Hepatocyte (in vitro differentiated cells): ENCODE data around the gene FNBP1L. TPM values are rescaled to one million over a fixed set of nuclear protein-coding genes. Genes with fewer than 3 reads are reported as not detected.

Source experiments
- DNase-seq: peaks from one replicate; pipeline ENCODE4 v3.0.0-alpha.2; 2016; ENCODE audit warnings: low spot score
- H2AFZ ChIP-seq: fragments of 200-600 bp; sonication (generic); 2 replicates; pipeline ENCODE4 v1.6.0; 2016; ENCODE audit warnings: antibody characterized with exemption, mild to moderate bottlenecking
- H3K27ac ChIP-seq: fragments of 200-600 bp; sonication (generic); 2 replicates; pipeline ENCODE4 v1.5.1; 2016; ENCODE audit warnings: mild to moderate bottlenecking
- H3K27me3 ChIP-seq: fragments of 200-600 bp; sonication (generic); 2 replicates; pipeline ENCODE4 v1.6.1; 2016
- H3K36me3 ChIP-seq: fragments of 200-600 bp; sonication (generic); replicated peaks from 2 replicates; pipeline ENCODE4 v1.5.1; 2016; ENCODE audit warnings: low read depth; ENCODE audit not compliant: insufficient read depth
- H3K4me1 ChIP-seq: fragments of 200-600 bp; sonication (generic); 2 replicates; pipeline ENCODE4 v1.5.1; 2016; ENCODE audit warnings: mild to moderate bottlenecking, moderate library complexity; ENCODE audit not compliant: insufficient read depth
- H3K4me2 ChIP-seq: fragments of 200-600 bp; sonication (generic); 2 replicates; pipeline ENCODE4 v1.6.0; 2016
- H3K4me3 ChIP-seq: fragments of 200-600 bp; sonication (generic); 2 replicates; pipeline ENCODE4 v1.5.1; 2016; ENCODE audit warnings: mild to moderate bottlenecking
- H3K79me2 ChIP-seq: fragments of 200-600 bp; sonication (generic); 2 replicates; pipeline ENCODE4 v1.6.0; 2017; ENCODE audit warnings: mild to moderate bottlenecking
- H3K9me2 ChIP-seq: fragments of 200-600 bp; sonication (generic); replicated peaks from 2 replicates; pipeline ENCODE4 v1.6.0; 2017; ENCODE audit warnings: mild to moderate bottlenecking; ENCODE audit not compliant: insufficient read depth
- H3K9me3 ChIP-seq: fragments of 200-600 bp; sonication (generic); 2 replicates; pipeline ENCODE4 v1.5.1; 2016; ENCODE audit warnings: low read depth, mild to moderate bottlenecking
- H4K20me1 ChIP-seq: fragments of 200-600 bp; sonication (generic); 2 replicates; pipeline ENCODE4 v1.6.0; 2016; ENCODE audit warnings: mild to moderate bottlenecking; ENCODE audit not compliant: insufficient read depth, poor library complexity, severe bottlenecking
- EZH2 ChIP-seq: fragments of 200-600 bp; sonication (generic); IDR thresholded peaks from 2 replicates; pipeline ENCODE4 v1.6.1; 2016; ENCODE audit warnings: antibody characterized with exemption, mild to moderate bottlenecking, borderline replicate concordance
- EZH2phosphoT487 ChIP-seq: fragments of 200-600 bp; sonication (generic); IDR thresholded peaks from one replicate; pipeline ENCODE4 v1.6.1; 2018; ENCODE audit warnings: antibody characterized with exemption, mild to moderate bottlenecking, low read depth, moderate library complexity; ENCODE audit not compliant: unreplicated experiment, severe bottlenecking
- WGBS: methylation state at CpG from one replicate; pipeline ENCODE4 v1.1.6; 2016; ENCODE audit warnings: low lambda C conversion rate; ENCODE audit errors: missing lambda C conversion rate; 5-methylcytosine and 5-hydroxymethylcytosine counted together
- polyA plus RNA-seq: library from polyadenylated mRNA; unstranded; fragments of >200 nt; fragmentation: Nextera tagmentation; extraction: Ambion mirVana; gene quantifications from 2 replicates; pipeline ENCODE4 v1.2.1, GENCODE V29; 2016
- total RNA-seq: library from RNA; depleted of rRNA; stranded (reverse); fragments of >200 nt; gene quantifications from 2 replicates; pipeline ENCODE4 v1.2.3, GENCODE V29; 2014
- TF ChIP-seq, protein P1 (sequence below): fragments of 200-600 bp; sonication (generic); IDR thresholded peaks from 2 replicates; pipeline ENCODE4 v1.5.1; 2016; ENCODE audit warnings: antibody characterized with exemption, mild to moderate bottlenecking; ENCODE audit not compliant: poor library complexity

FNBP1L gene
- total and polyA plus RNA-seq, 2 experiments from 2014 or later: 46.8 to 98.8 TPM

DNA sequence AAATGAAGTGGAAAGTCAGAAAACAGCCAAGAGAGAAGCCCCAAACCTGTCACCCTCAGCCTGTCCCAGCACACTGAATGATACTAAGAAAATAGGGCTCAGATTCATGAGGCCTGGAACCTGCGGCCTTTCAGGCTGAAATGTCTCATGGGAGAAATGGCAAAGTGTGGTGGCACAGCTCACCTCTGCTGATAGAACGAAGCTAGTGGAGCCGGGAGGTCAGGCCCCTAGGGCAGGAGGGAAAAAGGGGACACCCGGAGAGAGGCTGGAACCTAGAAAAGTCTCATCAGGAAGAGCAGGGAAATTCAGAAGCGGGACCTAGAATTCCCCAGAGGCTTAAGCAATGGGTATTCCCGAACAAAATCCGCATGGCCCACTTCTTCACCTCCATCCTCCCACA, 126.6 kb downstream of the FNBP1L start:
- no peaks in the 10 kb centered on the region for H3K9me2 ChIP-seq
- peaks cover 39% of the 10 kb centered on the region for H3K4me1 ChIP-seq
- H3K4me3 ChIP-seq: no peak overlapping the region
- no peak overlapping the region for H3K4me2 ChIP-seq
- H3K36me3 ChIP-seq: no peaks in the 10 kb centered on the region
- no peaks in the 10 kb centered on the region for H3K27me3 ChIP-seq
- peaks cover 13% of the 10 kb centered on the region for H3K79me2 ChIP-seq
- H3K9me3 ChIP-seq: no peaks in the 10 kb centered on the region
- peak overlapping the region; percentile 93 for H3K27ac ChIP-seq
- no peak overlapping the region for H2AFZ ChIP-seq
- DNase-seq: no peak
- 89% methylated on average over 7 of the region's 7 CpGs for WGBS
- H4K20me1 ChIP-seq: no peaks in the 10 kb centered on the region
- TF ChIP-seq EZH2phosphoT487: no peak
- TF ChIP-seq, protein P1, sequence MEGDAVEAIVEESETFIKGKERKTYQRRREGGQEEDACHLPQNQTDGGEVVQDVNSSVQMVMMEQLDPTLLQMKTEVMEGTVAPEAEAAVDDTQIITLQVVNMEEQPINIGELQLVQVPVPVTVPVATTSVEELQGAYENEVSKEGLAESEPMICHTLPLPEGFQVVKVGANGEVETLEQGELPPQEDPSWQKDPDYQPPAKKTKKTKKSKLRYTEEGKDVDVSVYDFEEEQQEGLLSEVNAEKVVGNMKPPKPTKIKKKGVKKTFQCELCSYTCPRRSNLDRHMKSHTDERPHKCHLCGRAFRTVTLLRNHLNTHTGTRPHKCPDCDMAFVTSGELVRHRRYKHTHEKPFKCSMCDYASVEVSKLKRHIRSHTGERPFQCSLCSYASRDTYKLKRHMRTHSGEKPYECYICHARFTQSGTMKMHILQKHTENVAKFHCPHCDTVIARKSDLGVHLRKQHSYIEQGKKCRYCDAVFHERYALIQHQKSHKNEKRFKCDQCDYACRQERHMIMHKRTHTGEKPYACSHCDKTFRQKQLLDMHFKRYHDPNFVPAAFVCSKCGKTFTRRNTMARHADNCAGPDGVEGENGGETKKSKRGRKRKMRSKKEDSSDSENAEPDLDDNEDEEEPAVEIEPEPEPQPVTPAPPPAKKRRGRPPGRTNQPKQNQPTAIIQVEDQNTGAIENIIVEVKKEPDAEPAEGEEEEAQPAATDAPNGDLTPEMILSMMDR: no peak
- TF ChIP-seq EZH2: no peak

DNA sequence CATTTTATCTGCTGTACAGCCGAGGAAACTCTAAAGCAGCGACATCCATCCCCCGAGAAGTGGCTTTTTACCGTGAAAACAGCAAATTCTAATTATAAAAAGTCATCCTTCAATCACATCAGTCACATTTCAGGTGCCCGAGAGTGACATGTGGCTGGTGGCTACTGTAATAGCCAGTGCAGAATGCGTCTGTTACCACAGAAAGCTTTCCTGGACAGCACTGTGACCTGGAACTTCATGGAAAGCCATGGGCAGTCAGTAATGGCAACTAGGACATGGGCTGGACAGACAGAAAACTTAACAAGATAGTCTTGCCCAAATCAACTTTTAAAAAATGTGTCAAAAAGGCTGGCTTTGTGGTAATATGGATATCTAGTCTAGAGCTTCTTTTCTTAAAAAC, 127.1 kb downstream of the FNBP1L start:
- H3K27ac ChIP-seq: peak overlapping the region; percentile 93
- TF ChIP-seq EZH2 (no peak), EZH2phosphoT487 (no peak)
- TF ChIP-seq, protein P1: no peak
- H3K9me3 ChIP-seq: no peaks in the 10 kb centered on the region
- peaks cover 43% of the 10 kb centered on the region for H3K4me1 ChIP-seq
- H3K4me2 ChIP-seq: no peak overlapping the region
- H3K79me2 ChIP-seq: peaks cover 13% of the 10 kb centered on the region
- H3K36me3 ChIP-seq: no peaks in the 10 kb centered on the region
- H3K27me3 ChIP-seq: no peaks in the 10 kb centered on the region
- H3K4me3 ChIP-seq: no peak overlapping the region
- no peaks in the 10 kb centered on the region for H3K9me2 ChIP-seq
- no peak overlapping the region for H2AFZ ChIP-seq
- H4K20me1 ChIP-seq: no peaks in the 10 kb centered on the region
- WGBS: 93% methylated on average over 6 of the region's 6 CpGs
- DNase-seq: no peak

DNA sequence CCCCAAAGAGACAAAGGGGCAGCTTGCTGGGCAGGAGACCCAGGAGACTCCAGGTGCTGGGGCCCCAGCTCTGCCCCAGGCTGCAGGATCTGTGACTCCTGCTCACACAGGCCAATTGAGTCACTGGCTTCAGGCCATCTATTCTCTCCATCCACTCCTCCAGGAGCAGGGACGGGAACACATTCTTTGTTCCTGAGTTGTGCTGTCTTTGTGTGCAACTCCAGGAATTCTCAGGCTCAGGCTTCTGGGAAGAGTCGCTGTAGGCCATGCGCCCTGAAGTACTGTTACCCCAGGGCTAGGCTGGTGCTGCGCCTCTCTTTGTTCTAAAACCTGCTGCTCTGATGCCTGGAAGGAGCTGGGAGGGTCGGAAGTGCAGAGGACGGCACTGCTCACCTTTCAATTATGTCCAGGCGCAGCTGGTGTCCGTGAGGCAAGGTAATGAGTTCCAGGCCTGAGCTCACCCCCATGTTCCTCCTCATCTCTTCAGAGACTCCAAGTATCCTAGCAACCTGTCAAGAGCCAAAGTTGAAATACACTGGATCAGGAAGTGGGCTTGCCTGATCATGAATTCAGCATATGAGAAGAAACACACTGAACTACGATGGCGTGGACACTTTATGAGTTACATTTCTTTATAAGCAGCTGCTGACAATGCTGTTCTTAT, 127.8 kb downstream of the FNBP1L start:
- WGBS: 54% methylated on average over 10 of the region's 10 CpGs
- Histone ChIP-seq H3K79me2 (peaks cover 13% of the 10 kb centered on the region), H3K9me2 (no peaks in the 10 kb centered on the region), H3K27me3 (no peaks in the 10 kb centered on the region), H2AFZ (no peak overlapping the region), H3K4me3 (no peak overlapping the region), H3K9me3 (no peaks in the 10 kb centered on the region), H3K4me2 (peak overlapping the region; percentile 16), H4K20me1 (no peaks in the 10 kb centered on the region), H3K4me1 (peaks cover 49% of the 10 kb centered on the region), H3K36me3 (no peaks in the 10 kb centered on the region), H3K27ac (peak overlapping the region; percentile 93)
- no peak for DNase-seq
- TF ChIP-seq EZH2: no peak
- TF ChIP-seq, protein P1: no peak
- no peak for TF ChIP-seq EZH2phosphoT487
